Chondrocyte (in vitro differentiated cells): Measurements from ENCODE around the gene ALOX12B. TPM values are rescaled to one million over a fixed set of nuclear protein-coding genes. Genes with fewer than 3 reads are reported as not detected.

Experiments used
- DNase-seq: peaks from one replicate; pipeline ENCODE4 v3.0.0; 2021; ENCODE audit warnings: mixed read lengths, low spot score
- H3K27ac Mint-ChIP-seq: one replicate; pipeline ENCODE4 v1.8.0; 2021; ENCODE audit warnings: mild to moderate bottlenecking, moderate library complexity, mixed read lengths; ENCODE audit not compliant: unreplicated experiment
- H3K27me3 Mint-ChIP-seq: 2 replicates; pipeline ENCODE4 v1.8.0; 2021; ENCODE audit warnings: low read depth, mixed read lengths
- H3K36me3 Mint-ChIP-seq: 2 replicates; pipeline ENCODE4 v1.8.0; 2021; ENCODE audit warnings: low read depth, mixed read lengths
- H3K4me1 Mint-ChIP-seq: 2 replicates; pipeline ENCODE4 v1.8.0; 2021; ENCODE audit warnings: low read depth, mild to moderate bottlenecking, mixed read lengths
- H3K4me3 Mint-ChIP-seq: one replicate; pipeline ENCODE4 v1.8.0; 2021; ENCODE audit warnings: mild to moderate bottlenecking, moderate library complexity, mixed read lengths; ENCODE audit not compliant: unreplicated experiment
- H3K9me3 Mint-ChIP-seq: 2 replicates; pipeline ENCODE4 v1.8.0; 2021; ENCODE audit warnings: low read depth, mixed read lengths
- total RNA-seq: library from RNA; stranded (reverse); gene quantifications from 3 replicates; pipeline ENCODE4 v1.2.1, GENCODE V29; 2021
- TF ChIP-seq, protein P1 (sequence below): fragments of 200-600 bp; sonication (generic); IDR thresholded peaks from 2 replicates; pipeline ENCODE4 v1.5.0; 2021; ENCODE audit warnings: antibody characterized with exemption, mild to moderate bottlenecking, moderate library complexity

ALOX12B gene
- total RNA-seq, 1 donor from 2014 or later: 0.17 TPM

DNA sequence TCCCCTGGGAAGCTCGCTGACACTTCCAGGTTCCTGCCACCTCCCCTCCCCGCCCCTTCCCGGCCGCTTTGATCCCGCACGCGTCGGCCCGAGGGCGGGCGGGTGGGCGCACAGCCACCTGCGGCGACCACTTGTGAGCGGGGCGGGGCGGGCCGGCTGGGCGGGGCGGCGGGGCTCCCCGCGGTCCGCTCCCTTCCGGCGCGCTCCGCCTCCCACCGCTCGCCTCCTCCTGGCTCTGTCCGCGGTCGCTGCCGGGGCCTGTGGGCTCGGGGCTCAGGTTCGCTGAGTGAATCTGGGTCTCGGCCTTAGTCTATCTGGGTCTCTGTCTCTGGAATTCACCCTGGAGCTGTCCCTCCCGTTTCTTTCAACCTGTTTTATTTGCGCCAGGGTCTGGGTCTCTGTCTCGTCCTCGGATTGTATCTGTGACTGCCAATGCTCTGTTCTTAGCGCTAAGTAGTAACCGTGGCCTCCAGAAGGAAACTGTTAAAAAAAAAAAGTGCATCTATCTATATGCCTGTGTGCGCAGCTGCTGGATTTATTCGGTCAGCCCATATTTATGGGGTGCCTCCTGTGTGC is 39.1 kb upstream of the ALOX12B start:
- TF ChIP-seq, protein P1, sequence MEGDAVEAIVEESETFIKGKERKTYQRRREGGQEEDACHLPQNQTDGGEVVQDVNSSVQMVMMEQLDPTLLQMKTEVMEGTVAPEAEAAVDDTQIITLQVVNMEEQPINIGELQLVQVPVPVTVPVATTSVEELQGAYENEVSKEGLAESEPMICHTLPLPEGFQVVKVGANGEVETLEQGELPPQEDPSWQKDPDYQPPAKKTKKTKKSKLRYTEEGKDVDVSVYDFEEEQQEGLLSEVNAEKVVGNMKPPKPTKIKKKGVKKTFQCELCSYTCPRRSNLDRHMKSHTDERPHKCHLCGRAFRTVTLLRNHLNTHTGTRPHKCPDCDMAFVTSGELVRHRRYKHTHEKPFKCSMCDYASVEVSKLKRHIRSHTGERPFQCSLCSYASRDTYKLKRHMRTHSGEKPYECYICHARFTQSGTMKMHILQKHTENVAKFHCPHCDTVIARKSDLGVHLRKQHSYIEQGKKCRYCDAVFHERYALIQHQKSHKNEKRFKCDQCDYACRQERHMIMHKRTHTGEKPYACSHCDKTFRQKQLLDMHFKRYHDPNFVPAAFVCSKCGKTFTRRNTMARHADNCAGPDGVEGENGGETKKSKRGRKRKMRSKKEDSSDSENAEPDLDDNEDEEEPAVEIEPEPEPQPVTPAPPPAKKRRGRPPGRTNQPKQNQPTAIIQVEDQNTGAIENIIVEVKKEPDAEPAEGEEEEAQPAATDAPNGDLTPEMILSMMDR: no peak
- H3K36me3 Mint-ChIP-seq: no peaks in the 10 kb centered on the region
- H3K27me3 Mint-ChIP-seq: peaks cover 2% of the 10 kb centered on the region
- H3K9me3 Mint-ChIP-seq: no peaks in the 10 kb centered on the region
- peaks cover 46% of the 10 kb centered on the region for H3K4me1 Mint-ChIP-seq
- H3K27ac Mint-ChIP-seq: peak overlapping the region; percentile 96
- H3K4me3 Mint-ChIP-seq: peak overlapping the region; percentile 92
- no peak for DNase-seq

DNA sequence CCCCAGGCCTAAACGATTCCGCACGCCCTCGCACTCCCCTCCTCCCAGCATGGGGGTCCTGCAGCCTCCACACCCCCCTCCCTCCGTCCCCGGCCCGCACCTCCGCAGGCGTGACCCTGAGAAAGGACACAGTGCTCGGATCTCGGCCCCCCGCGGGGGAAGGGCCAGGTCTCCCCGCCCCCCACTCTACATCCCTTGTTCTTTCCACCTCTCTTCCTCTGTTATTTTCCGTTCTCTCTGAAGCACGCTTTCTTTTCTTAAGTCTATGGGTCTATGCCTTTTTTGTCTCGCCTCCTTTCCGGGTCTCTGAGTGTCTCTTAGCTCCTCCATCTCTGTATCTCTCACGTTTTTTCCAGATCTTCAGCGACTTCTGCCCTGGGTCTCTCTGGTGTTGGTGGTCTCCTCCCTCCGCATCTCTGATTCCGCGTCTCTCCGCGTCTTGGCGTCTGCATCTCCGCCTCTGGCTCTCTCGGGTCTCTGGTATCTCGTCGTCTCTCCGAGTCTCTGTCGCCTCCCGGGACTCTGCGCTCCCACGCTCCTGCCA is 38.5 kb upstream of the ALOX12B start:
- peak; percentile 69 for DNase-seq
- peaks cover 48% of the 10 kb centered on the region for H3K4me1 Mint-ChIP-seq
- peak overlapping the region; percentile 92 for H3K4me3 Mint-ChIP-seq
- H3K9me3 Mint-ChIP-seq: no peaks in the 10 kb centered on the region
- TF ChIP-seq, protein P1: no peak
- peaks cover 2% of the 10 kb centered on the region for H3K27me3 Mint-ChIP-seq
- no peaks in the 10 kb centered on the region for H3K36me3 Mint-ChIP-seq
- H3K27ac Mint-ChIP-seq: peak overlapping the region; percentile 96

GRCh38 chr17:8125154-8125946 is 37.8 kb upstream of the ALOX12B start:
- H3K27me3 Mint-ChIP-seq: peaks cover 2% of the 10 kb centered on the region
- peak overlapping the region; percentile 96 for H3K27ac Mint-ChIP-seq

GRCh38 chr17:8124350-8125153 is 37.0 kb upstream of the ALOX12B start:
- Mint-ChIP-seq H3K9me3 (no peaks in the 10 kb centered on the region), H3K4me1 (peaks cover 60% of the 10 kb centered on the region), H3K27ac (peak overlapping the region; percentile 13), H3K27me3 (no peaks in the 10 kb centered on the region), H3K36me3 (no peaks in the 10 kb centered on the region), H3K4me3 (peak overlapping the region; percentile 92)
- no peak for DNase-seq
- TF ChIP-seq, protein P1: no peak

More at GRCh38 chr17:8125154-8125946, 37.8 kb upstream of the ALOX12B start:
- TF ChIP-seq, protein P1: no peak
- Mint-ChIP-seq H3K4me1 (peaks cover 53% of the 10 kb centered on the region), H3K9me3 (no peaks in the 10 kb centered on the region), H3K4me3 (peak overlapping the region; percentile 92), H3K36me3 (no peaks in the 10 kb centered on the region)
- DNase-seq: no peak
